Left lung (tissue), 10 donors: ENCODE data around the gene FAM124B. TPM values are rescaled to one million over a fixed set of nuclear protein-coding genes. Genes with fewer than 3 reads are reported as not detected.

Source experiments
- ATAC-seq: fragments of 200-7000 bp; cut with Tn5 transposase; one replicate; pipeline ENCODE4 v1.9.1; 2020; ENCODE audit warnings: moderate library complexity
- DNase-seq, 4 donors: peaks; one replicate each; pipeline ENCODE4 v3.0.0-alpha.2; 2013 to 2020
- H3K27ac ChIP-seq, 2 donors: fragments of 200-600 bp; sonication (generic) in 1 of 2; one replicate each; pipeline versions ENCODE4 v1.5.0 to v1.8.0; 2020 to 2021
- H3K27me3 ChIP-seq, 2 donors: fragments of 200-600 bp; sonication (generic) in 1 of 2; one replicate each; pipeline versions ENCODE4 v1.5.0 to v1.8.0; 2020 to 2021
- H3K36me3 ChIP-seq, 2 donors: fragments of 200-600 bp; sonication (generic) in 1 of 2; one replicate each; pipeline versions ENCODE4 v1.5.0 to v1.8.0; 2020 to 2021
- H3K4me1 ChIP-seq, 2 donors: fragments of 200-600 bp; one replicate each; pipeline ENCODE4 v1.8.0; 2021
- H3K4me3 ChIP-seq, 2 donors: fragments of 200-600 bp; sonication (generic) in 1 of 2; one replicate each; pipeline versions ENCODE4 v1.5.0 to v1.8.0; 2020 to 2021; ENCODE audit warnings: mild to moderate bottlenecking in 1 of 2
- H3K9me3 ChIP-seq, 2 donors: fragments of 200-600 bp; sonication (generic) in 1 of 2; one replicate each; pipeline versions ENCODE4 v1.5.0 to v1.8.0; 2020 to 2021
- CTCF ChIP-seq, 2 donors: fragments of 200-600 bp; sonication (generic) in 1 of 2; IDR thresholded peaks; one replicate each; pipeline versions ENCODE4 v1.5.0 to v1.8.0; 2021; ENCODE audit warnings: antibody characterized with exemption in 2 of 2
- intact Hi-C, 2 donors: fragments of 100-400 bp; cut with DNase I; formaldehyde crosslinking; loops; one replicate each; pipeline versions ENCODE4 v1.11.2 to v1.14.2; 2022
- polyA plus RNA-seq, 6 donors: library from polyadenylated mRNA; unstranded; fragments of 120-200 nt; gene quantifications; one replicate each; pipeline ENCODE4 v1.2.1, GENCODE V29; 2013; ENCODE audit not compliant: insufficient read length in 6 of 6
- total RNA-seq, 2 donors: library from RNA; stranded (reverse); fragmentation: NEBNext Ultra II Directional; extraction: Animal tissue kit (Norgen Biotek cat#: 25700); gene quantifications; one replicate each; pipeline ENCODE4 v1.2.1, GENCODE V29; 2021
- donor health status: DM: no; HTN: yes; CAD: no.
- donor health status: DM: no; HTN: no; CAD: no.

The FAM124B gene
- total and polyA plus RNA-seq, 8 donors: 1.8 to 35.7 (median 17.8) TPM

DNA sequence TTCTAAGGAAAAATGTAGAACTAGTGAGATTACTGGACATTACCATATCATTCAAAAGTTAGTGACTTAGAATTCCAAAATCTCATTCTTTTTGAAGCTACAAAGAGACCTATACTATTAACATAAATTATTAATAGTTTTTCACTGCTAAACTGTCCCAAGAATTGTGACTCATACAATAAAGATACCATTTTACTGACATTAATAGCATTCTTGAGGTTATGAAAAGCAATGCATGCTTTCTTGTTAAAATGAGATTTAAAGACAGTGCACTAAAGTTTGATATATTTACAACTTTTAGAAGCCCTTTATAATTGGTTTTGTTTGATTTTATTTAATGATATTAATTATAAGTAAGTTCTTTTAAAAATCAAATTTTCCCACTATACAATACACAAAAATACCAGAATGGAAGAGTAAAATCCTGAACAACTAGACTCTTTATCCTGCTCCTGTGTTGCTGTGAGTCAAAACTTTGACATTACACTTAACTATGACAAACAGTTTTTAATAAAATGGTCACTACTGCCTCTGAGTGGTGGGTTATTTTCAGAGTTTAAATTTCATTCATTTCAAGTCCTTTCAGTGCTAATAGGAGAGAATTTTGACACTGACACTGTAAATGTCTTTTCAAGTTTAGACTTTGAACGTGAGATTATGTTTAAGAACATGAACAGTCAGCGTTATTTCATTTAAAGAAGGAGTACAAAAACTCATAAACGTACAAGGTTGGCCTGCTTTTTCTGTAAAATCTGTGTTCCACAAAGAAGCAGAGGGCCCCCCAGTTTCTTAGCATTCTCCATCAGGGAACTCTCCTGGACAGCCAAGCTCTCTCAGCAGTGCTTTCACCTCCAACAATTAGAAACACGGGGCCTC, 54.5 kb downstream of the FAM124B start:
- no peak overlapping the region for H3K4me3 ChIP-seq
- no peak for TF ChIP-seq CTCF (IDR thresholded peaks at IDR 0.05)
- no peaks in the 10 kb centered on the region for H3K9me3 ChIP-seq
- no peak for ATAC-seq
- H3K27ac ChIP-seq: no peak overlapping the region
- H3K36me3 ChIP-seq: no peaks in the 10 kb centered on the region
- intact Hi-C loops: no loop called here
- no peaks in the 10 kb centered on the region for H3K27me3 ChIP-seq
- no peak for DNase-seq
- H3K4me1 ChIP-seq: no peaks in the 10 kb centered on the region

DNA sequence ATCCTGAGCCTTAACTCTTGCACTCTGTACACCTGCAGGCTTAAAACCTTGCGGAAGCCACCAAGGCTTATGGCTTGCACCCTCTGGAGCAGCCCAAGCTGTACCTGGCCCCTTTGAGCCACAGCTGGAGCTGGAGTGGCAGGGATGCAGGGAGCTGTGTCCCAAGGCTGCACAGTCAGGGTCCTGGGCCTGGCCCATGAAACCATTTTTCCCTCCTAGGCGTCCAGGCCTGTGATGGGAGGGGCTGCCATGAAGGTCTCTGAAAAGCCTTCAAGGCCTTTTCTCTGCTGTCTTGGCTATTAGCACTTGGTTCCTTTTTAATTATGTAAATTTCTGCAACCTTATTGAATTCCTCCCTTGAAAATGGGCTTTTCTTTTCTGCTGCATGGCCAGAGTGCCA, 56.4 kb downstream of the FAM124B start:
- Histone ChIP-seq H3K27ac (no peak overlapping the region), H3K4me1 (no peaks in the 10 kb centered on the region), H3K36me3 (no peaks in the 10 kb centered on the region), H3K4me3 (no peak overlapping the region), H3K9me3 (no peaks in the 10 kb centered on the region), H3K27me3 (no peaks in the 10 kb centered on the region)
- intact Hi-C loops: no loop called here
- no peak for DNase-seq
- ATAC-seq: no peak
- no peak for TF ChIP-seq CTCF (IDR thresholded peaks at IDR 0.05)

- DNase-seq (no peak), ATAC-seq (no peak)
- no peaks in the 10 kb centered on the region for H3K4me1 ChIP-seq
- TF ChIP-seq CTCF (IDR thresholded peaks at IDR 0.05): no peak
- no peak overlapping the region for H3K27ac ChIP-seq
- H3K27me3 ChIP-seq: no peaks in the 10 kb centered on the region
- no peaks in the 10 kb centered on the region for H3K36me3 ChIP-seq
- no peak overlapping the region for H3K4me3 ChIP-seq
- H3K9me3 ChIP-seq: no peaks in the 10 kb centered on the region
- intact Hi-C loops: no loop called here
Measured at GRCh38 chr2:224343226-224343625, 58.7 kb downstream of the FAM124B start.

GRCh38 chr2:224335991-224336390, 65.9 kb downstream of the FAM124B start:
- ATAC-seq: no peak
- intact Hi-C loops: no loop called here
- no peak for DNase-seq
- Histone ChIP-seq H3K9me3 (no peaks in the 10 kb centered on the region), H3K27me3 (no peaks in the 10 kb centered on the region), H3K4me1 (no peaks in the 10 kb centered on the region), H3K36me3 (no peaks in the 10 kb centered on the region), H3K27ac (no peak overlapping the region), H3K4me3 (no peak overlapping the region)
- no peak for TF ChIP-seq CTCF (IDR thresholded peaks at IDR 0.05)

DNA sequence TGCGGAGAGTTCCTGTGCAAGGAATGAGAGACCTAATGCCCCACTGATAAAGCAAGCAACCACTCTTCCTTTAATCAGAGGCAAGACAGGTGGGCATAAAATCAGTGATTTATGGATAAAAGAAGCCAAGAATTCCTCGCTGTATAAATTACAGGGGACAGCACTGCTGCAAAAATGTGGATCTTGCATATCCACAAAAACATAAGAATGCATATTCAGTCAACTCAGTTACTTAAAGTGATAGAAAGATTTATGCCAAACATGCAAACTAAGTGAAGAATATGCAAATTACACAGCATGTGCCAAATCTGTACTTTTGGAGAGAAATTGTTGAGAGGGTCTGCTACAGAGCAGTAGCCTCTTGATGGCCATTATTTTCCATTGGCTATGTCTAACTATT, 67.2 kb downstream of the FAM124B start:
- ATAC-seq (no peak), DNase-seq (no peak)
- H3K4me1 ChIP-seq: no peaks in the 10 kb centered on the region
- H3K4me3 ChIP-seq: no peak overlapping the region
- H3K27ac ChIP-seq: no peak overlapping the region
- no peaks in the 10 kb centered on the region for H3K9me3 ChIP-seq
- intact Hi-C loops: no loop called here
- no peak for TF ChIP-seq CTCF (IDR thresholded peaks at IDR 0.05)
- H3K36me3 ChIP-seq: no peaks in the 10 kb centered on the region
- H3K27me3 ChIP-seq: no peaks in the 10 kb centered on the region
